ENCODE data around the gene RPL3. TPM values are rescaled to one million over a fixed set of nuclear protein-coding genes. Genes with fewer than 3 reads are reported as not detected.

The RPL3 gene
- polyA plus RNA-seq, 1 donor (not counting 4 experiments of a cell fraction or from before 2014, with no cell fraction given): 2,538 TPM

GRCh38 chr22:39348909-39349505 is 29.6 kb upstream of the RPL3 start:
- Histone ChIP-seq H3K27ac (ENCODE audit: control insufficient read depth, insufficient read depth, low read length) (no peak overlapping the region), H3K36me3 (ENCODE audit: control insufficient read depth in 2 of 2, extremely low read depth in 1 of 2, insufficient read depth in 2 of 2, low read length in 2 of 2) (no peaks in the 10 kb centered on the region), H3K4me1 (ENCODE audit: control insufficient read depth, extremely low read depth, insufficient read depth, low read length) (peaks cover 25% of the 10 kb centered on the region), H4K20me1 (ENCODE audit: control insufficient read depth, extremely low read depth, insufficient read depth, low read length) (peaks cover 4% of the 10 kb centered on the region), H3K9me1 (ENCODE audit: control insufficient read depth, extremely low read depth, insufficient read depth, low read length) (no peaks in the 10 kb centered on the region), H3K79me2 (ENCODE audit: control insufficient read depth, insufficient read depth, low read length) (no peaks in the 10 kb centered on the region), H2AFZ (ENCODE audit: control insufficient read depth, low read length) (no peak overlapping the region), H3K4me2 (ENCODE audit: control insufficient read depth, extremely low read depth, insufficient read depth, low read depth, low read length) (peak overlapping the region; percentile 85), H3K4me3 (ENCODE audit: control insufficient read depth in 2 of 3, extremely low read depth in 1 of 3, insufficient read depth in 2 of 3, low read depth in 1 of 3, low read length in 3 of 3) (peak overlapping the region in 2 of 3 experiments; percentile 34 to 51), H3K9me3 (ENCODE audit: control insufficient read depth, low read depth, low read length) (no peaks in the 10 kb centered on the region), H3K27me3 (ENCODE audit: control insufficient read depth, extremely low read depth, insufficient read depth, low read length) (peaks cover 9% of the 10 kb centered on the region), H3K9ac (ENCODE audit: control insufficient read depth, extremely low read depth, insufficient read depth, low read length) (no peak overlapping the region)
- TF ChIP-seq CTCF (optimal IDR thresholded peaks at IDR 0.05 in 1 of 3, IDR thresholded peaks at IDR 0.05 in 1 of 3, conservative IDR thresholded peaks at IDR 0.05 in 1 of 3; ENCODE audit: extremely low read depth in 1 of 3, insufficient read depth in 2 of 3, low read length in 3 of 3) (no peak), EZH2 (IDR thresholded peaks at IDR 0.05; ENCODE audit: low read length) (no peak)
- FAIRE-seq (no peak), DNase-seq (ENCODE audit: low read depth, low spot score) (no peak)
- dilution Hi-C loops (cut with MboI; ENCODE audit: extremely low pct_ligation_motif_present, low sequenced_read_pairs): no loop called here

- Histone ChIP-seq H4K20me1 (ENCODE audit: control insufficient read depth, extremely low read depth, insufficient read depth, low read length) (no peaks in the 10 kb centered on the region), H3K36me3 (ENCODE audit: control insufficient read depth in 2 of 2, extremely low read depth in 1 of 2, insufficient read depth in 2 of 2, low read length in 2 of 2) (no peaks in the 10 kb centered on the region), H3K4me1 (ENCODE audit: control insufficient read depth, extremely low read depth, insufficient read depth, low read length) (peaks cover 4% of the 10 kb centered on the region), H3K79me2 (ENCODE audit: control insufficient read depth, insufficient read depth, low read length) (no peaks in the 10 kb centered on the region), H3K27me3 (ENCODE audit: control insufficient read depth, extremely low read depth, insufficient read depth, low read length) (peaks cover 8% of the 10 kb centered on the region), H3K4me3 (ENCODE audit: control insufficient read depth in 2 of 3, extremely low read depth in 1 of 3, insufficient read depth in 2 of 3, low read depth in 1 of 3, low read length in 3 of 3) (no peak overlapping the region), H3K27ac (ENCODE audit: control insufficient read depth, insufficient read depth, low read length) (no peak overlapping the region), H3K9ac (ENCODE audit: control insufficient read depth, extremely low read depth, insufficient read depth, low read length) (no peak overlapping the region), H2AFZ (ENCODE audit: control insufficient read depth, low read length) (no peak overlapping the region), H3K4me2 (ENCODE audit: control insufficient read depth, extremely low read depth, insufficient read depth, low read depth, low read length) (no peak overlapping the region), H3K9me1 (ENCODE audit: control insufficient read depth, extremely low read depth, insufficient read depth, low read length) (no peaks in the 10 kb centered on the region), H3K9me3 (ENCODE audit: control insufficient read depth, low read depth, low read length) (no peaks in the 10 kb centered on the region)
- FAIRE-seq: no peak
- dilution Hi-C loops (cut with MboI; ENCODE audit: extremely low pct_ligation_motif_present, low sequenced_read_pairs): no loop called here
- TF ChIP-seq CTCF (optimal IDR thresholded peaks at IDR 0.05 in 1 of 3, IDR thresholded peaks at IDR 0.05 in 1 of 3, conservative IDR thresholded peaks at IDR 0.05 in 1 of 3; ENCODE audit: extremely low read depth in 1 of 3, insufficient read depth in 2 of 3, low read length in 3 of 3) (no peak), EZH2 (IDR thresholded peaks at IDR 0.05; ENCODE audit: low read length) (no peak)
- DNase-seq (ENCODE audit: low read depth, low spot score): no peak
Observed at GRCh38 chr22:39345231-39345630, 25.8 kb upstream of the RPL3 start.
